GM12872 (cell line): ENCODE measurements around the gene ZFYVE27.

Experiments used
- TF ChIP-seq, protein P1 (sequence below): IDR thresholded peaks from 3 replicates; pipeline ENCODE4 v1.5.1; 2011; ENCODE audit warnings: low read depth, mild to moderate bottlenecking, low read length, moderate library complexity; ENCODE audit not compliant: insufficient read depth

Gene ZFYVE27

DNA sequence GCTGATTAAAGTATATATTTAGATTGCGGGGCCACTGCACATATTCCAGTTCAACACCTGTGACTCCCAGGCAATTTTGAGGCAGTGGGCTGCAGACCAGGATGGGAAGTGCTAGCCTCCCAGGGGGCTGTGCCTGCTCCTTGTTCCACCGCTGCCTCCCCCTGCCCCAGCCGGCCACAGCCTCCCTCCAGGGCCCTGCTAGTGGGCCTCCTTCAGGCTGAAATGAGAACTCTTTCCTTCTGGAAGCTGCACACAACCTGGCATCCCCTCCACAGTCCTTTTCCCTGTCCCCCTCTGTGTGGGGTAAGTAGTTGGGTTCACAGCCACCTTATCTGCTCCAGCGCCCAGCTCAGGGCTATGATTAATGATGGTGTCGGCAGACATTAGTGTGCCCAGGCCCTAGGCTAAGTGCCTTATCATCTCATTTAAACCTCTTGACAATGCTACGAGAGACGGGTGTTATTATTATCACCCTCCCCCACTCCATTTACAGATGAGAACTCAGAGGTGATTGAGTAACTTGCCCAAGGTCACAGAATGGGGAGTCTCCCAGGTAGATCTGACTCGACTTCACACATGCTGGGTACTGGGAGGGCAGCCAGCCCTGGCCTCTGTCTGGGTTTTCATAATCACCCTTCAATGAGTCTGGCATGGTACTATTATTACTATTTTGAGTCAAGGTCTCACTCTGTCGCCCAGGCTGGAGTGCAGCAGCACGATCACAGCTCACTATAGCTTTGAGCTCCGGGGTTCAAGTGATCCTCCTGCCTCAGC is 45.7 kb downstream of the ZFYVE27 start:
- TF ChIP-seq, protein P1, sequence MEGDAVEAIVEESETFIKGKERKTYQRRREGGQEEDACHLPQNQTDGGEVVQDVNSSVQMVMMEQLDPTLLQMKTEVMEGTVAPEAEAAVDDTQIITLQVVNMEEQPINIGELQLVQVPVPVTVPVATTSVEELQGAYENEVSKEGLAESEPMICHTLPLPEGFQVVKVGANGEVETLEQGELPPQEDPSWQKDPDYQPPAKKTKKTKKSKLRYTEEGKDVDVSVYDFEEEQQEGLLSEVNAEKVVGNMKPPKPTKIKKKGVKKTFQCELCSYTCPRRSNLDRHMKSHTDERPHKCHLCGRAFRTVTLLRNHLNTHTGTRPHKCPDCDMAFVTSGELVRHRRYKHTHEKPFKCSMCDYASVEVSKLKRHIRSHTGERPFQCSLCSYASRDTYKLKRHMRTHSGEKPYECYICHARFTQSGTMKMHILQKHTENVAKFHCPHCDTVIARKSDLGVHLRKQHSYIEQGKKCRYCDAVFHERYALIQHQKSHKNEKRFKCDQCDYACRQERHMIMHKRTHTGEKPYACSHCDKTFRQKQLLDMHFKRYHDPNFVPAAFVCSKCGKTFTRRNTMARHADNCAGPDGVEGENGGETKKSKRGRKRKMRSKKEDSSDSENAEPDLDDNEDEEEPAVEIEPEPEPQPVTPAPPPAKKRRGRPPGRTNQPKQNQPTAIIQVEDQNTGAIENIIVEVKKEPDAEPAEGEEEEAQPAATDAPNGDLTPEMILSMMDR = no peak

DNA sequence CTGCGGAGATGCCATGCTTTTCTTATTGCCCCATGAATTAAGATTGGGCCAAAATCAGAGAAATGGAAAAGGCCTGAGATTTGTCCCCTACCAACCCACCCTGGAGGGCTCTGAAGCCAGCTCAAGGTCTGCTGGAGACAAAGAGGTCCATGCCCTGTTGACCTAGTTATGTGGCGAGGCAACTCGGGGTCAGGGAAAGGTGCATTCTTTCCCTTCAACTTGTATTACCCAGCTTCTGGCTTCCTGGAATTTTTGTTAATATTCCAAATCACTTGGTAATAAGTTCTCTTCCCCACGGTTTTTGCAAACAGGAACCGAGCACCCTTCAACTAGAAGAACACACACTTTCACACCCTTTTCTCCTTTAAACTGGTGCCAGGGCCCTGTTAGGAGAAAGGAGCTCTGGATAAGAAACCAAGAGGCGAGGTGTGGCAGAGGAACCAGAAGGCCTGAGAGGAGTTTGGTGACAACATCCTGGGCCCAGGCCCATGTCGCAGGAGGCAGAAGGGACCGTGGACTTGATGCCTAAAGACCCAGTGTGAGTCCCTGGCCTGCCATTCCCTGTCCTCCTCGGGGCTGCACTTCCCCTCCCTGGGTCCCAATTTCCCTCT is 47.4 kb downstream of the ZFYVE27 start:
- TF ChIP-seq, protein P1 = no peak

DNA sequence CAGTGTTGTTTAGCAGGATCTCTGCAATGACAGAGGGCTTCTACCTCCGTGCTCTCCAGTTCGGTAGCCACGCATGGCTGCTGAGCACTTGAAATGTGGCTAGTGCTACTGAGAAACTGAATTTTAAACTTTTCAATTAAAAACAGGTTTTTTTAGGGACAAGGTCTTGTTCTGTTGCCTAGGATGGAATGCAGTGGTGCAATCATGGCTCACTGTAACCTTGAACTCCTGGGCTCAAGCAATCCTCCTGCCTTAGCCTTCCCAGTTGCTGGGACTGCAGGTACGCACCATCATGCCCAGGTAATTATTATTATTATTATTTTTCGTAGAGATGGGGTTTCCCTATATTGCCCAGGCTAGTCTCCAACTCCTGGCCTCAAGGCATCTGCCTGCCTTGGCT is 48.3 kb downstream of the ZFYVE27 start:
- TF ChIP-seq, protein P1 = no peak

DNA sequence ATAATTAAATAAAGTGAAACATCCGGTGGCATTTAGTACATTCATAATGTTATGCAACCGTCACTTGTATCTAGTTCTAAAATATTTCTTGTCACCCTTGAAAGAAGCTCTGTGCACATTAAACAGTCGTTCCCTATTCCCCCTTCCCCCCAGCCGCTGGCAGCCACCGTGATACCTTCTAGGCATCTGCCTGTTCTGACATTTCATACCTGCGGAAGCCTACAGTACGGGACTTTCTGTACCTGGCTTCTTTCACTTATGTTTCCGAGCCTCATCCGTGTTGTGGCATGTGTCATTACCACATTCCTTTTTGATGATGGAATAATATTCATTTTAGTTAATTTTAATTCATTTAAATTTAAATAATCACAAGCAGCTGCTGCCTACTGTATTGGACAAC is 48.8 kb downstream of the ZFYVE27 start:
- TF ChIP-seq, protein P1 = no peak

DNA sequence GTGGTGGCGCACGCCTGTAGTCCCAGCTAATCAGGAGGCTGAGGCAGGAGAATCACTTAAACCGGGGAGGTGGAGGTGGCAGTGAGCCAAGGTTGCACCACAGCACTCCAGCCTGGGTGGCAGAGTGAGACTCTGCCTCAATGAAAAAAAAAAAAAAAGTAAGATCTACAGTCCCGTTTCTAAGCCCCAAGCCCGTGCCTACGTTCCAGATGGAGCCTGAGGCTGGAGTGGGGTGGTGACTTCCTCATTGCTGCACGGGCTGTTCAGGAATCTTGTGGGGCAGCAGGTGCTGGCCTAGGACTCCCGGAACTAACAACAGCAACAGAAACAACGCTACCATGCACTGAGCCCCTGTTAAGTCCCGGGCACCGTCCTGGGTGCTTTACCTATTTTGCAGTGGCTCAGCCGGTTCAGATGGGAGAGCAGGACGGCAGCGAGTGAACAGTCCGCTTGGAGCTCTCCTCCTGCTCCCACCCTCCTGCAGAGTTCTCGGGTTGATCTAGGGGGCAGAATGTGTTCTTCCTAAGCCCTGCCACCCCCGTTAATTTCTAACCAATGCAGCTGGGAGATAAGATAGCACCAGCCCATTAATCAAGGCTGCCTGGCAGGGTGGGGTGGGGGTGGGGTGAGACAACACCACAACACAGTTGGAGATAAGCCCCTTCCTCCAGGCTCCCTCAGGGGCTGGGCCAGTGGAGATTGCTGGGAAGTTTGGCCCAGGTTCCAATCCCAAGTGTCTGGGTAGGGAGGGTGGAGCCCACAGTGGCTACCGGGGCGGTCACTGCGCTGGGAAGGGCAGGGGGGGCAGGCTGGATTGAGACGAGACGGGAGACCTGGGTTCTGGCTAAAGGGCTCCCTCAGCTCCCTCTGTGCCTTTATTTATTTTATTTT is 51.9 kb downstream of the ZFYVE27 start:
- TF ChIP-seq, protein P1 = no peak

DNA sequence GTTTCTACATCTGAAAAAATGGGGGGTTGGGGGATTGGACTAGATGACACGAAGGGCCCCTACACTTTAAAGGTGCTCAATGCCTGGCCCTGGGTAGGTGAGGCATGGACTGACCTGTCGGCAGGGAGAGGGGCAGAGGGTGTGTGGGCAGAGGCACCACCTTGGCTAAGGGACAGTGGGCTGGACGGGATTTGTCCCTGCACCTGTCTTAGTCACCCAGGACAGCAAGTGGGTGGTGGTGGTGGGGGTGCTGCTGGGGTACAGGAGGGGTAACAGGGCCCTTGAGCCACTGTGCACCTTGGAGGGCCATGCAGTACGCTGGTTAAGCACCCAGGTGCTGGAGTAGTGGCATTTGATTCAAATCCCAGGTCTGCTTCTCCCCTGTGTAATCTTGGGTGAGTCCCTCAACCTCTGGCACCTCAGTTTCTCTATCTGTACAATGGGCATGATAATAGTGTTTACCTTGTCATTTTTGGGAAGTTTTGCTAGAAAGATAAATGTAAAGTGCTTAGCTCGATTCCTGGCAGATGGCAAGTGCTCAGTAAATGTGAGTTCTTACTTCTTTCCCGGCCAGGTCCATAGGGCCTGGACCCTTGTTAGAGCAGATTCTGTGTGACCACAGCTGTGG is 53.0 kb downstream of the ZFYVE27 start:
- TF ChIP-seq, protein P1 = no peak
